ENCODE results near the gene TRAF5.
"Not testable (repeated sequence)": the region's sequence is repeated elsewhere in the genome, so short reads cannot be mapped to it uniquely, and the experiment has no call there.

The TRAF5 gene

DNA sequence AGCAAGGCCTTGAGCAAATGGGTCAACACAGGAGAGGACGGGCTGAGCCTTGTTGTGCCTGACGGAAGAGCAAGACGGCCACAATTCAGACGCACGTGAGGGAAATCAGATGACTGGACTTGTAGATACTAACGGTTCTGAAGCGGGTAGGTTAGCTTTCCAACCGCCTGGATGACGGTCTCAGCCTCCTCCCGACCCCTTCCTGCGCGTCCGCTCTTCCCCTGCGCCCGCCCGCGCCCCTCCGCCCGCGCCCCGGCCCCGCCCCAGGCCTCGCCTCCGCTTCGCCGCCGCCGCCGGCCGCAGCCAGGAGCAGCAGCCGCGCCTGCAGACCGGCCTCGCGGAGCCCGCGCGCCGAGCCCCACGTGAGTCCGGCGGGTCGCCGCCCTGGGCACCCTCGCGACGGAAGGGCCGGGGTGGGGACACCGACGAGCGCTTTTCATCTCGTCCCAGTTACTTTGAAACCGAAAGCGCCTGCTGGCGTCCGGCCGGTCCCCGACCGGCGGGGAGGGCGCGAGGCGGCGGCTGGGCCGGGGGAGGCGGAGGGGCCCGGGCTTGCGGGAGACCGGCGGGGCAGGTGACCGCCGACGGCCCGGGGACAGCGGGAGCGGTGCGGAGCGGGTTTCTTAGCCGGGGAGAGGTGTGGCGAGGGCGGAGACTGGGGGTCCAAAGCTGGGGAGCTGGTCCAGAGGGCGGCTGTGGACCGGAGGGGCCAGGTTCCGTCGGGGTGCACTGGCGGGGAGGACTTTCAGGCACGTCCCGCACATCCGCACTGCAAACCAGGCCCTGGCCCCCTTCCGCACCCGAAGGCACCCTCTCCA, at the start of gene TRAF5:
Gene TRAF5 (plus strand): TSS at position 306 of the 818 bp plus-strand sequence. CDS start 26,407 bp downstream, outside the sequence.
- no peak for FAIRE-seq

DNA sequence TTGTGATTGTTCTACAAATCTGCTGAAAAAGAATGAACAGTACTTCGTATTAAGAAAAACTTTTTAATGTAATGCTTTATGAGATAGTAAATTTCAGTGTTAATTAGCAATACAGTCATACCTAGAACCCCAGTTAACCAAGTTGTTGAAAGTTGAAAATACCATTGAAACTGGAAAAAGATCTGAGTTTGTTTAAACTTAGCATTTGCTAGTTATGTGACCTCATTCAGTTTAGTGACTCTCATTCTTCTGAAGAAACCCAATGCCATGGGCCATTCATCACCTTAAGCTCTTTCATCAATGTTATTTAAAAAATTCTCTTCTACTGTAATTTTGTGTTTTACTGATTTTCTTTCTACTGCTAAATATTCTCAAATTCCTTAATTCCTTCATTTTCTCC, 47.3 kb upstream of the TRAF5 start:
- no peak for FAIRE-seq

DNA sequence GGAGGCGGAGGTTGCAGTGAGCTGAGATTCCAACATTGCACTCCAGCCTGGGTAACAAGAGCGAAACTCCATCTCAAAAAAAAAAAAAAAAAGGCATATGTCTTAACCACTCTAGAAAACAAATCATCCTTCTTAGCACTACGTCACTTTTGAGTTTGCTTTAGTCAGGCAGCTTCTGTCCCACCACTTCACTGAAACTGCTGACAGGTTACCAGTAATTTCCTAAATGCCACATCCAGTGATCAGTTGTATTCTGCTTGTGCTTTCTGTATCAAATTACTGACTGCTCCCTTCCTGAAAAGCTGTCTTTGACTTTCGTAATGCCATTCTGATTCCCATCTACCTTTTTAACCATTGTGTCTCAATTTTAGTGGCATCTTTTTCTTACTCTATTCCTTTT, 45.7 kb upstream of the TRAF5 start:
- no peak for FAIRE-seq

DNA sequence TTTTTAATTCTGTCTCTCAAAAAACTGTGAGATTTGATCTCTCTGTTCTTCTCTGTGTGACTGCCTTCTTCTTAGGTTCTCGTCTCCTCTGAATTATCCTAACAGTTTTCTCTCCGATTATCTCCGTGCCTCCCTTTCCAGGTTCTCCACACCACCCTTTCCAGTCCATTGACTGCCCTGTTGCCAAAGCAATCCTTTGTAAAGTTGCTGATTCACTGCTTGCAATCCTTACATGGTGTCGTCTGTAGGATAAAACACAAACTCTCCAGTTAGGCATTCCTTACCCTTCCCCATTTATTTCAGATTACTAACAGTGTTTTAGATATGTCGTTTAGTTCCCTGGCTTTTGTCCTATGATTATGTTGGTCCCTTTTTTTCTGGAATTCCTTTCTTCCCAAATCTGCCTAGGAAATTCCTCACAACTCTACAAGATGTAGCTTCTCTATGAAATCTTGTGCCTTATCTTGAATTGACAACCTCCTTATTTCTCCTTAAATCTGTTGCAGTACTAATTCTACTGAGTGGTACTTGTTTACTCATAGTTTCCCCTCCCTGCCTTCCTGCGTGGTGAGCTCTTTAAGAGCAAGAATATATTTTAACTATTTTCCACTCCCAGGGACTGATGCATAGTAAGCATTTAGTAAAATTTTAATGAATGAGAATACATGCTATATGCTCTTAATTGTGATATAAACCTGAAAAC, 45.2 kb upstream of the TRAF5 start:
- FAIRE-seq: no peak

GRCh38 chr1:211282023-211282373, 44.6 kb upstream of the TRAF5 start:
- no peak for FAIRE-seq

GRCh38 chr1:211285196-211285595, 41.4 kb upstream of the TRAF5 start:
- no peak for FAIRE-seq

DNA sequence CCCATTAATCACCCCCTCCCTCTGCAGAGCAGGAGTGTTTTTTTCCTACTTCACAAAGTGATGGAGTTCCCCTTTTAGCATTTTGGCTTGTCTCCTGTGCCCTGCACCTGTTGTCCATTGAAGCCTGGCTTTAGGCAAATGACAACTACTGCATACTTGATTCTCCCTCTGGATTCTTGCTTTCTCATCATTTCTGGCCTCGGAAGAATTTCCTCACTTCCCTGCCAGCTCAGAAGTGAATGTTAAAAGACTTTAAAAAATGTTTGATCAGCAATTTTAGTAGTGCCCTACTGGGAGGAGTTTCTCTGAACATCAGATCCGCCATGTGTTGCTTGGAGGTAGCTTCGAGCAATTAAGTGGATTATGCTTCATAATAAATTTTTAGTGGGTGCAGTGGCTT, 39.4 kb upstream of the TRAF5 start:
- FAIRE-seq: no peak

- no peak for FAIRE-seq
Observed at GRCh38 chr1:211292411-211292810, 34.2 kb upstream of the TRAF5 start.

- FAIRE-seq: no peak
Observed at GRCh38 chr1:211296396-211296795, 30.2 kb upstream of the TRAF5 start.

DNA sequence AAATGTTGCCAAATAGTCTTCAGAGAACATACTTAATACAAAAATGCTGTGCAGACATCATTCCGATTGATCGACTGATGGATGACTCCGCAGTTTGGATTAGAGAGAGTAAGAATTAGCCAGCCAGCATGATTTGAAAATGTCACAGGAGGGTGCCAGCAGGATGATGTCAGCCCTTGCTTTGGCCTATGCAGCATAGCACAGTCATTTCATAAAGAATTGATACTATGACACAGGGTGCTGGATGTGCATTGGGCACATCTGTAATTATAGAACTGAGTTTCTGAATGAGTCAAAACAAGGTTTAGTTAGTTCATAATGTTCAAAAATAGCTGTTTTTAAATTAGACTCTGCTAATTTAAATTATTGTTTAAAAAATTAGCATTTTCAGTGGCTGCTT, 21.6 kb upstream of the TRAF5 start:
- no peak for FAIRE-seq

DNA sequence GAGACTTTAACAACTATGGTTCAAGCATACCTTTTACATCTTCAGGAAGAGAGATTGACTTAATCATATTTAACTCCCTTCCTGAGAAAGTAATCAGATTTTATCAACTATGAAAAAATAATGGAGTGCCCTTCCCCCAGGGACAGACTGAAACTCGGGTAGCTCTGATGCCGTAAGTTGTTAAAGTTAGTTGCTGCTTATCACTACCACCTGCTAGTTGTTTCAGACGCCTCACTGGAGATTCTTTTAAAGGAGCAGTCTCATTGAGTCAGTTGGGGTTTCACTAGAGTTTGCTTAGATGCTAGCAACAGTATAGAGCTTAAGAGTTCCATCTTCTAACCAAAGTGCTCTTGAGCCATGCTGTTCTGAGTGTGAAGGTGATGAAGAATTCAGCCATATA, 17.0 kb upstream of the TRAF5 start:
- FAIRE-seq: no peak

DNA sequence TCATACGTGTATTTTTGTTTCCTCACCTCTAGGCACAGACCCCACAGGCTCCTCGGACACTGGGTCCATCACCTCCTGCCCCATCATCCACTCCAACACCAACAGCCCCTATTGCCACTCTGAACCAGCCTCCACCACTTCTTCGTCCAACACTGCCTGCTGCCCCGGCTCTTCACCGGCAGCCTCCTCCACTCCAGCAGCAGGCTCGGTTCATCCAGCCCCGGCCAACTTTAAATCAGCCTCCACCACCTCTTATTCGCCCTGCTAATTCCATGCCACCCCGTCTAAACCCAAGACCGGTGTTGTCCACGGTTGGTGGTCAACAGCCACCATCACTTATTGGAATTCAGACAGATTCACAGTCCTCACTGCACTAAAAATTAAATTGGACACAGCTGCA, 13.2 kb upstream of the TRAF5 start:
- no peak for FAIRE-seq

DNA sequence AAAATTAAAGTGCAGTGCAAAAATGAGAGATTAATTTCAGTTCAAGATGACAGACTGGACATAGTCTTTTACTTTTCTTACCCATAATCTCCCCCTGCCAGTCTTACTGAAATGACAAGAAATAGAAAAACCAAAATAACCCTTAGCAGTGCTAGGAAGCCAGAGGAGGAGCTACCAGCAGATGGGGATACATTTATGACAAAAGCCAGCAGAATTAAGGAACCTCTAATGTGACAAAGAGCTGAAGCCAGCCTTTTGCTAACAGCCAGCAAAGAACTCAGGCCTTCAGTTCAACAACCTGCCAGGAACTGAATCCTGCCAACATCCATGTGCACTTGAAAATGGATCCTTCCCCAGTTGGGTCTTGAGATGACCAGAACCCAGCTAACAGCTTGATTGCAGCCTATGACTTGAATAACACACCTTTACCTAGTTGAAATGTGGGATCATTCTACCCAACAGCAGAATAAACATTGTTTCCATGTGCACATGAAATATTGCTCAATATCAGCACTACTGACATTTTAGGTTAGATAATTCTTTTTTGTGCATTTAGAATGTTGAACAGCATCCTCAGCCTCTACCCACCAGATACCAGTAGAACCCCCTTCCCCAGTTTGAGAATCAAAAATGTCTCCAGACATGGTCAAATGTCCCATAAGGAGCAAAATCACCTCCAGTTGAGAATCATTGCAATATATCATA, 7.9 kb upstream of the TRAF5 start:
- FAIRE-seq: no peak

GRCh38 chr1:211319892-211320291, 6.7 kb upstream of the TRAF5 start:
- no peak for FAIRE-seq

DNA sequence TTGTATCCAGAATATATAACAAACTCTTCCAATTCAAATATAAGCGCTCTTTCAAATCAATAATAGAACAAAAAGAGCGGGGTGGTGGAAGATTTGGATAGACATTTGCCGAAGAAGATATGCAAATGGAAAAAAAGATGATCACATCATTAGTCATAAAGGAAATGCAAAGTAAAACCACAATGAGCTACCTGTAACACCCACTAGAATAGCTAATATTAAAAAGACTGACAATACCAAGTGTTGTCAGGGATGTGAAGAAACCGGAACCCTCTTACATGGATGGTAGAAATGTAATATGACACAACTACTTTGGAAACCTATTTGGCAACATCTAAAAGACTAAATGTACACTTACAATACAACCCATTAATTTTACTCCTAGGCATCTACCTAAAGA, 5.7 kb upstream of the TRAF5 start:
- no peak for FAIRE-seq

- FAIRE-seq: not testable (repeated sequence)
Observed at GRCh38 chr1:211321646-211322045, 5.0 kb upstream of the TRAF5 start.

GRCh38 chr1:211323156-211324063, 3.2 kb upstream of the TRAF5 start:
- FAIRE-seq: no peak

DNA sequence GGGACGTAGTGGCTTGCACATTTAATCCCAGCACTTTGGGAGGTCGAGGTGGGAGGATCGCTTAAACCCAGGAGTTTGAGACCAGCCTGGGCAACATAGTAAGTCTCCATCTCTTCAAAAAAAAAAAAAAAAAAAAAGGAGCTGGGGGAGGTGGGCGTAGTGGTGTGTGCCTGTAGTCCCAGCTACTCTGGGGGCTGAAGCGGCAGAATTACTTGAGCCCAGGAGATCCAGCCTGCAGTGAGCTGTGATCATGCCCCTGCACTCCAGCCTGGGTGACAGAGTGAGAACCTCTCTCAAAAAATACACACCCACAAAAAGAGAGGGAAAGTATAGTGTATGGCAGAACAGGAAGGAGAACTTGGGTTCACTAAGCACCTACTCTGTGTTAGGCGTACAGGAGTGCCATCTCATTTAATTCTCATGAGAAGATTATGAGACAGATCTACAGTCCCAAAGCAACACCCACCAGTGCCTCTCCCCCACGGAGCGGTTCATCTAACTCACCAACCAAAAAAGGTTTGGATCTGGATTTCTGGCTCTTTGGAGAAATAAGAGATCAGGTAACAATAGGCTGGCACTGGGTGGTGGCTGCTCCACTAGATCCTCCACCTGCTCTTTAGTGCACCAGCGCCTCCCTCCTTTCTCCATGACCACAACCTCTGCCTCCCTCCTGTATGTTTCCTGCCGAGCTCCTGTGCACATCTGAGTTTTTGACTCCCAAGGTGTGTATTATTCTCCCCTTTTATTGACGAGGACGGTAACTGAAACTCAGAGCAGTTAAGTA, 1.4 kb upstream of the TRAF5 start:
- no peak for FAIRE-seq

GRCh38 chr1:211326140-211326527, 499 bp upstream of the TRAF5 start:
- no peak for FAIRE-seq

GRCh38 chr1:211327346-211327921, 801 bp downstream of the TRAF5 start:
- FAIRE-seq: no peak

- no peak for FAIRE-seq
Observed at GRCh38 chr1:211328084-211328694, 1.6 kb downstream of the TRAF5 start.

All from A204.1 (cell line).